ENCODE measurements around the gene GMDS. TPM values are rescaled to one million over a fixed set of nuclear protein-coding genes. Genes with fewer than 3 reads are reported as not detected.

Gene GMDS
- total RNA-seq, 1 donor from 2014 or later: 30.1 TPM

- ChIA-PET CTCF (no interaction called here), POLR2A (no interaction called here)
- no peaks in the 10 kb centered on the region for H3K36me3 Mint-ChIP-seq (ENCODE audit: low read depth)
- peaks cover 13% of the 10 kb centered on the region for H3K9me3 Mint-ChIP-seq
- TF ChIP-seq, protein P1, sequence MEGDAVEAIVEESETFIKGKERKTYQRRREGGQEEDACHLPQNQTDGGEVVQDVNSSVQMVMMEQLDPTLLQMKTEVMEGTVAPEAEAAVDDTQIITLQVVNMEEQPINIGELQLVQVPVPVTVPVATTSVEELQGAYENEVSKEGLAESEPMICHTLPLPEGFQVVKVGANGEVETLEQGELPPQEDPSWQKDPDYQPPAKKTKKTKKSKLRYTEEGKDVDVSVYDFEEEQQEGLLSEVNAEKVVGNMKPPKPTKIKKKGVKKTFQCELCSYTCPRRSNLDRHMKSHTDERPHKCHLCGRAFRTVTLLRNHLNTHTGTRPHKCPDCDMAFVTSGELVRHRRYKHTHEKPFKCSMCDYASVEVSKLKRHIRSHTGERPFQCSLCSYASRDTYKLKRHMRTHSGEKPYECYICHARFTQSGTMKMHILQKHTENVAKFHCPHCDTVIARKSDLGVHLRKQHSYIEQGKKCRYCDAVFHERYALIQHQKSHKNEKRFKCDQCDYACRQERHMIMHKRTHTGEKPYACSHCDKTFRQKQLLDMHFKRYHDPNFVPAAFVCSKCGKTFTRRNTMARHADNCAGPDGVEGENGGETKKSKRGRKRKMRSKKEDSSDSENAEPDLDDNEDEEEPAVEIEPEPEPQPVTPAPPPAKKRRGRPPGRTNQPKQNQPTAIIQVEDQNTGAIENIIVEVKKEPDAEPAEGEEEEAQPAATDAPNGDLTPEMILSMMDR (IDR thresholded peaks at IDR 0.05): no peak
- H3K27me3 Mint-ChIP-seq: peaks cover 19% of the 10 kb centered on the region
- intact Hi-C loops (cut with micrococcal nuclease): no loop called here
- H3K27ac Mint-ChIP-seq: no peak overlapping the region
- no peak for DNase-seq
- H3K4me3 Mint-ChIP-seq: no peak overlapping the region
- peaks cover 4% of the 10 kb centered on the region for H3K4me1 Mint-ChIP-seq
- ATAC-seq (ENCODE audit: low read depth): no peak
Measured at GRCh38 chr6:1574083-1574761, 671.2 kb downstream of the GMDS start.
